ENCODE measurements around the gene CCL8. TPM values are rescaled to one million over a fixed set of nuclear protein-coding genes. Genes with fewer than 3 reads are reported as not detected.
A peak's percentile ranks its signal among the peaks of the same experiment; 100 is the strongest.

The CCL8 gene
- under 1 TPM in 2 of 4 donors, not detected in 2; 0.16 to 0.21 TPM for polyA plus RNA-seq (ENCODE audit: insufficient read length in 4 of 4)

DNA sequence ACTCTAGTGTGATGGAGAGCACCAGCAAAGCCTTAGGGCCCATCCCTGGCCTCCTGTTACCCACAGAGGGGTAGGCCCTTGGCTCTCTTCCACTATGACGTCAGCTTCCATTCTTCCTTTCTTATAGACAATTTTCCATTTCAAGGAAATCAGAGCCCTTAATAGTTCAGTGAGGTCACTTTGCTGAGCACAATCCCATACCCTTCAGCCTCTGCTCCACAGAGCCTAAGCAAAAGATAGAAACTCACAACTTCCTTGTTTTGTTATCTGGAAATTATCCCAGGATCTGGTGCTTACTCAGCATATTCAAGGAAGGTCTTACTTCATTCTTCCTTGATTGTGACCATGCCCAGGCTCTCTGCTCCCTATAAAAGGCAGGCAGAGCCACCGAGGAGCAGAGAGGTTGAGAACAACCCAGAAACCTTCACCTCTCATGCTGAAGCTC lies at the start of gene CCL8:
Gene CCL8, plus strand, starts transcription at position 397 of the 445 bp plus-strand sequence. CDS start 67 bp downstream, outside the sequence.
- DNase-seq (ENCODE audit: low read depth in 4 of 4, low spot score in 2 of 4) = no peak

DNA sequence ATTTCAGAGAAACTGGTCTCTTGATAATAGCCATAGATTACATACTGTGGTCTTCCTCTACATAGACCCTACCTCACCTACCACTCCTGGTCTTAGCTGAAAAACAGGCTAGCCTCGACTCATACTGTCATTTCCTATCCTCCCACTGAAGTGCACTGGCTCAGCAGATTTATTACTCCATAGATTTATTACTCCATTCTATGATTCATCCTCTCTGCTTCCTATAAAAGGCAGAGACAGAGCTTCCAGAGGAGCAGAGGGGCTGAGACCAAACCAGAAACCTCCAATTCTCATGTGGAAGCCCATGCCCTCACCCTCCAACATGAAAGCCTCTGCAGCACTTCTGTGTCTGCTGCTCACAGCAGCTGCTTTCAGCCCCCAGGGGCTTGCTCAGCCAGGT lies 49.3 kb upstream of the CCL8 start, which contains the start of gene CCL7:
Gene CCL7, plus strand, starts transcription at position 253 of the 400 bp plus-strand sequence. Its CDS starts 70 bp downstream, at position 323.
- no peak for DNase-seq (ENCODE audit: low read depth in 4 of 4, low spot score in 2 of 4)

DNA sequence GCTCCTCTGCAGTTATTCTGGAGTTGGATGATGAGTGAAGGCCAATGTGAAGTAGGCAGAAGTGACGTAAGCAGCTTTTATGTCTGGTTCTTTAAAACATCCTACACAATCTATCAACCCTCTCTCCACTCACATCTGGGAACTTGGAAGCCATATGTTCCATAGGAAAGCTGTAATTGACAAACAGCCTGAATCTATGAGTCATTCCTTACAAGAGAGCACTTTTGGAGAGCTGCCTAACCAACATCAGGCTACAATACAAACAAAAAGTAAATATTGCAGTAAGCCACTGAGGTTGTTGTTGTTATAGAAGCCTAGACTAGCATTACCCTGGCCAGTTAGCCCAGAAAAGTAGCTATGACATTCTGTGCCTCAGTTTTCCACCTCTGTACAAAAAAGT lies 43.4 kb upstream of the CCL8 start:
- no peak for DNase-seq (ENCODE audit: low read depth in 4 of 4, low spot score in 2 of 4)

DNA sequence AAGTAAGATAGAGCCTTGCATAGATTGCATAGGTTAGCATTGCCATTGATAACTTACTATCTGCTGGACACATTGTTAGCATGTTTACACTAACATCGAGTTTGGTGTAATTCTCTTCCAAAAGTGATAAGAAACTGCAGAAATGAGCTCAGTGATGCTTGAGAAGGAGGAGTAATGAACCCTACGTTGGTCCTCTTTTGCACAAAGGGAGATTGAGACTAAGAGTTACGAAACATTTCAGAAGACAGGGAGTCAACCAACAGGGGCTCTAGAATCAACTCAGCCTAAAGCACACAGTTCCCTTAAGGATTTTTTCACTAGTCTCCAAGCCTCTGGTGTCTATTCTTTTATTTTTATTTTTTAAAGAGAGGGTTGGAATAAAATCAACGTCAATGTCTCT lies 42.4 kb upstream of the CCL8 start:
- DNase-seq (ENCODE audit: low read depth in 4 of 4, low spot score in 2 of 4) = no peak

DNA sequence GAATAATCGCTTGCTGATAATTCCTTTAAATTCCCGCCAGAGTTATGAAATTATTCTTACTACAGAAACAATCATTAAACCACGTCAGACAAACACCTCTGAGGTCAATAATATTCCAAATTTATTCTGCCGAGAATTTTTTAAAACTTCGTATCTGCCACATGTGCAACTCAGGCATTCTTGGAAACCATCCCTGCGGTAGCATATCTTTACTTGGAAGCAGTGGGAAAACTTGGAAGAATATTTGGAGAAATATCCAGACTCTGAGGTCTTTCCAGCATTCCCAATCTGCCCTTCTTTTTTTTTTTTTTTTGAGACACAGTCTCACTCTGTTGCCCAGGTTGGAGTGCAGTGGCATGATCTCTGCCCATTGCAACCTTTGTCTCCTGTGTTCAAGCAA lies 35.7 kb upstream of the CCL8 start:
- DNase-seq (ENCODE audit: low read depth in 4 of 4, low spot score in 2 of 4) = no peak

DNA sequence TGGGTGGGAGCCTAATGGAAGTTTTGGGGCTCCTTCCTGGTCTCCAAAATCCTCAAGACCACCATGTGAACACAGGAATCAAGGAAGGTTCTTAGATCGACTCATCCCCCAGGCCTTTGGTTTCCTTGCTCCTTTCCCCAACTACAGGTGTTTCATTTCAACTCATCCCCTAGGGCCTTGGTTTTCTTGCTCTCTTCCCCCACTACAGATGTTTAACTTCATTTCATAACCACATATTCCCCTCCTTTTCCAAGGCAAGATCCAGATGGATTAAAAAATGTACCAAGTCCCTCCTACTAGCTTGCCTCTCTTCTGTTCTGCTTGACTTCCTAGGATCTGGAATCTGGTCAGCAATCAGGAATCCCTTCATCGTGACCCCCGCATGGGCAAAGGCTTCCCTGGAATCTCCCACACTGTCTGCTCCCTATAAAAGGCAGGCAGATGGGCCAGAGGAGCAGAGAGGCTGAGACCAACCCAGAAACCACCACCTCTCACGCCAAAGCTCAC lies 33.9 kb upstream of the CCL8 start, which contains the start of gene CCL11:
Gene CCL11, plus strand, starts transcription at position 457 of the 507 bp plus-strand sequence. CDS start 67 bp downstream, outside the sequence.
- peak in 3 of 4 donors; percentile 27 to 38 (median 35) for DNase-seq (ENCODE audit: low read depth in 4 of 4, low spot score in 2 of 4)

DNA sequence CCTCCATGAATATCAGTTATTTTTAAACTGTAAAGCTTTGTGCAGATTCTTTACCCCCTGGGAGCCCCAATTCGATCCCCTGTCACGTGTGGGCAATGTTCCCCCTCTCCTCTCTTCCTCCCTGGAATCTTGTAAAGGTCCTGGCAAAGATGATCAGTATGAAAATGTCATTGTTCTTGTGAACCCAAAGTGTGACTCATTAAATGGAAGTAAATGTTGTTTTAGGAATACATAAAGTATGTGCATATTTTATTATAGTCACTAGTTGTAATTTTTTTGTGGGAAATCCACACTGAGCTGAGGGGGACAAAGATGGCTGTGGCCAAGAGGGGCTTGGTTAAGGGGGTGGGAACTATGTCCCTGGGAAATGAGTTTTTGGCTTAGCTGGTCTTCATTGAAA lies 31.4 kb upstream of the CCL8 start:
- no peak for DNase-seq (ENCODE audit: low read depth in 4 of 4, low spot score in 2 of 4)

DNA sequence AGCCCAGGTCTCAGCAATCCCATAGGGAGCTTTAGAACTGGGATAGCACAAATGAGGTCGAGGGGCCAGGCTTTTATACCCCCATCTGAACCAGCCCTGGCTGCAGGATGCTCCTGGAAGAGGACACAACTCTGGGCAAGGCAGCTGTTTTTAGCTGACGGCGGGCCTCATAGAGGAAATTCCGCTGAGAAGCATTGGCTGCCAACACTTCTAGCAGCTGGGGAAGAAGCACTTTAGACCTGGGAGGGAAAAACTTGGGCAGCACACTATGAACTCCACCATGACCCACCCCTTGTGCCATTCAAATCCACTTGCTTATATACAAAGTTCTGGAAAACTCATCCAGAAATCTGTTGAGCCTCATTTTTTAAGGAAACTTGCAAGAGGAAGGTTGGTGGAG lies 28.6 kb upstream of the CCL8 start:
- no peak for DNase-seq (ENCODE audit: low read depth in 4 of 4, low spot score in 2 of 4)

DNA sequence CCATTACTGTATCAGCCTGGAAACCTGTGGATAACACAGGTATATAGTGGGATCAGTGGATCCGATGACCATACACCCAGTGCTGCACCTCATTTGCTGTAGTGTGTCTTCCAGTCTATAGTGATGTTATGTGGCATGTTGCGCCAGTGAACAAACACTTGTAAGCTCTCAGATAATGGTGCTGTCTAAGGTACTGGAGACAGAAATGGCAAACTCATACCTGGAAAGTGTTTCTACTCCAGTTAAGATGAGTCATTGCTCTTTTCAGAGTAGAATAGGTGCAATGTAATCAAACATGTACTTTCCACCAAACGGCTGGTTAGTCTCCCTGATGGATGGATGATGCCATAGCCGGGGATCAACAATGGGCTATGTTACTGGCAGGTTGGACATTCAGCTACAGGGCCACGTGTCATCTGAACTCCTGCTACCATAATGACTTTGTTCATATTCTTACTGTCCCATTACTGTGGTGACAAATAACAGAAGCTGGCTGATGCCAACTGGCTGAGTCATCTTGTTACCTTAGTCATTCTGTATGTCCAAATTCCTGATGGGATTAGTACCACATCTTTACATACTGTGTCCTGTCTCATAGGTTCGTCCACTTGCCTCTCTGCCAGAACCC lies 27.4 kb upstream of the CCL8 start:
- no peak for DNase-seq (ENCODE audit: low read depth in 4 of 4, low spot score in 2 of 4)

DNA sequence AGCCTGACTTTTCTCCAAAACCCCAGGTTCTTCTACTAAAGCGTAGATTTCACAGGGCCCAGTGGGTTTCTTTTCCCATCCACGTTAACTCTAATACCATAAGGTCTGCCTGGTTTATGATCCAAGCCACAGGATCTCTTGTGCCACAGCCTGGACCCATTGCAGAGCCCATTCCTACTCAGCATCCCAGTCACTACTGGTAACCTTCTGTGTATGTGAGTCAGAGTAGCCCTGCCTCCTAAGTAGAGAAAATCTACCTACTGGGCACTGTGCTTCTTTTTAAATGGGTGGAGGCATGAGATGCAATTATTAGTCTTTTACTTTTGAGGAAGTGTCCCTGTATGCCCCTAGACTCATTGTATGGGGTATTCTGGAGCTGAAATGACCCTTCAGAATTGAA lies 20.2 kb upstream of the CCL8 start:
- DNase-seq (ENCODE audit: low read depth in 4 of 4, low spot score in 2 of 4) = no peak

DNA sequence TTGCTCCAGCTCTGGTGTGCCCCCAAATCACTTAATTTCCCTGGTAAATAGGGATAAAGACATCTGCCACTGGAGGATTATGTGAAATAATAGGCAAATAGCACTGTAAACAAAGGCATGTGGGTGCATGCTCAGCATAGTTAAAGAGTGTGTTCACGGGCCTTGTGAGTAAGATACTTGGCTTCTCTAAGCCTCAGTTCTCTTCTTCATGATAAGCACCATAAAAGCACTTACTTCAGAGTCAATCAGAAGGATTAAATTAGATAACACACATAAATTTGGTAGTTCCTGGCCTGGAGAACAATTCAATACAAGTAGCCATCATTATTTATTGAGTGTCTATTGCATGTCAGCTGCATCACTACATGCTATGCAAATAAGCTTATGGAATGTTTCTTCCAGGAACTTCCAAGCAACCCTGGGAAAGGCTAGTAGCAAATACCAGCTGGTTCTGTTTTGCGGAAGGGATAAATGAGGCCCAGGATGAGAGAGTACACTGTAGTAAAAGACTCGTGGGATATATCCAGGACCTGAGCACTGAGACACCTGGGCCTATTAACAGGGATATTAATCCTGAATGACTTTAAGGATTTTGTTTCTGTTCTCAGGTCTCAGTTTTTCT lies 19.2 kb upstream of the CCL8 start:
- DNase-seq (ENCODE audit: low read depth in 4 of 4, low spot score in 2 of 4) = no peak

DNA sequence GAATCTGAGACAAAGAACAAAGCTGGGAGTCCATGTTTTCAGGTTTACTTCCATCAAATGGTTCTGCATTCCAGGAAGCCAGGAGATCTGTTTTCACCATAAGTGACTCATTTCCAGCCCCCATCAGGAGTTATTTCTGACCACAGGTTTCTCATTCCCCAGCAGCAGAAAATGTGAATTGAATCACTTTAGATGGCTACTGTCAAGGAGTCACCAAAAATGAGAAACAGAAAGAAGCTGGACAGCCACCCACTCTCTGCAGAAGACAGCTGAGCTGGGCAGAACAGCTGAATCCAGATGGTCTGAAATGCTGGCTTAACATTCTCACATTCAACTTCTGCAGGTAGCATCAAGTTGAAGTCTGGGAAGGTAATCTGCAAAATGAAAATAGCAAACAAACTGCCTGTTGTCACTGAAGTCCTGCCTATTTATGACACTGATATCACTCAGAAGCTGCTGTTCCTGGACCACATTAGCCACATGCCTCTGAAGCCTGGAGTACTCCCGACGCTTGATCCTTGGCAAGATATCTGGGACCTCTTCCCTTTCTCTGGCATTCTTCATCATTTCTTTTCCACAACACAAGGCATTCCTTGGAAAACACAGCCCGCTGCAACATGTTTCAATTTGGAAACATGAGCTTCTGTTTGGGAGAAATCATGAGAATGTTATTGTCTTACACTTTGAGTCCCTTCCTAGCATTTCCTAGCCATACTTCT lies 18.4 kb upstream of the CCL8 start:
- DNase-seq (ENCODE audit: low read depth in 4 of 4, low spot score in 2 of 4) = no peak

DNA sequence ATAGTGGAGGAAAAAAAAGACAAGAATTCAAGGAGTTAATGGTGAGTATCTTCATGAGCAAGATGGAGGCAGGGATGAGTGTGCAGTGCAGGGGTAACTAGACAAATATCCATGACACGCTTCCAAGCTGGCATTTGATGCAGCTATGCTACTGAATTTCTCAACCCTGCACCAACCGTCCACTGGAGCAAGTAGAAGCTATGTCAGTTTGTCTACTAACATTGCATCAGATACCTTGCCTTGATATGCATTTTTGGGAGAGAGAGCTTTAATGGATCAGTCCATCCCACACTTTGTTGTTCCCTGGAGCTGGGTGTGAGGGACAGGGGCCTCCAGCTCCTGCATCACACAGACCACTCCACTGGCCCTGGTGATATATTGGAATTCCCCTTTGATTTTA lies 17.2 kb upstream of the CCL8 start:
- DNase-seq (ENCODE audit: low read depth in 4 of 4, low spot score in 2 of 4) = no peak

DNA sequence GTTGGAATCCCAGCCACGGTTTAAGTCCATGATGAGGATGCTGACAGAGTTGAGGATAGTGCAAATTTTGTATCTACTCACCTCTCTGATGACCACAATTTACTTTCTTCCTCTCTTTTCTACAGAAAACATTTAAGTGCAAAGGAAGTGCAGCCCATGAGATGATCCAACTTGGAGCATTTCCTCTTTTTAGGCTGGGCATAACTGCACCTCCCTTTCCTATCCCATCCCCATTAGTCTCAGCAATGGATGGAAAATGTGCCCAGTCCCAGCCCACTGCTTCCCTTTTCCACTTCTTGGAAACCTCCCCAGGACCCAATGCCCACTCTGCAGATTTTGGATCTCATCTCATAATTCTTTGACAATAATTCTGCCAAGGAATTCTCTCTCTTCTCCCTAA lies 16.6 kb upstream of the CCL8 start:
- DNase-seq (ENCODE audit: low read depth in 4 of 4, low spot score in 2 of 4) = no peak

DNA sequence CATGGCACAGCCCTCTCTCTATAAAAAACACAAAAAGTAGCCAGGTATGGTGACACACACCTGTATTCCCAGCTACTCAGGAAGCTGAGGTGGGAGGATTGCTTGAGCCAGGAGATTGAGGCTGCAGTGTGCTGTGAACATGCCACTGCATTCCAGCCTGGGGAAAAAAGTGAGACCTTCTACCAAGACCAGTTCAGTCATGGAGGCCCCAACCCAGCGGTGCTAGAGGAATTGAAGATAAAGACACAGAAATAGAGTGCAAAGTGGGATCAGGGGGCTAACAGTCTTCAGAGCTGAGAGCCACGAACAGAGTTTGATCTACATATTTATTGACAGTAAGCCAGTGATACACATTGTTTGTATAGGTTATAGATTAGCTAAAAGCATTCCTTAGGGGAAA lies 15.6 kb upstream of the CCL8 start:
- DNase-seq (ENCODE audit: low read depth in 4 of 4, low spot score in 2 of 4) = no peak

DNA sequence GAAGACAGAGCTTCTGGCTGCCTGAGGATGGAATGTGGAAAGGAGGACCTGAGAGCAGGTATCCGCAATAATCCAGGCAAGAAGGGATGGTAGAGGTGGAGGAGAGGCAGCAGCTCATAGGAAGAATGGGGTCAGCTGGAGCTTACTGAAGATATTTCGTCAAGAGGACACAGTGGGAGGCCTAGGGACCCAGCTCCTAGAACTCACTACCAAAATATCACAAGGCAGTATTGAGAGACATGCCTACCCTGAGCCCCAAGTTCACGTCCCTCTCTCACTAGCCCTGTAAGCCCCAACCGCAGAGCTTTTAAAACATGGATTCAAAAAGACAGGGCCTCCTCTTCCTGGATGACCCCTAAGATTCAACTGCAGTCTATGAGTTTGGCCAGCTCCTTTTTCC lies 14.2 kb upstream of the CCL8 start:
- no peak for DNase-seq (ENCODE audit: low read depth in 4 of 4, low spot score in 2 of 4)

DNA sequence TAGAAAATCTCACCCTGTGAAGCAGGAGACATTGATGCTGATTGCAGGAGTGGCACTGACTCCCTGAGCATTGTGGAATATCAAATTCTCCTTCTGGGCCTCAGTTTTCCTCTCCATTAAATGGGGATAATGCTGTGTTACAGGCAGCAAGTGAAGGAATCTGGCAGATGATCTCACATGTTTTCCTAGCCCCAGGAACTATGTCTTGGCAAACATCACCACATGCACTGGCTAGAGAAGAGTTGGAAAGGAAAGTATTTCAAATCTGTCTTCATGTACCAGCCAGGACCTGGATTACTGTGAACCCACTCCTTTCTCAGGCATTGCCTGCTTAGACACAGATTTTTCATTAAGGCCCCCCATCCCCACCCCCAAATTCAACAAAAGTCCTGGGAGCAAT lies 13.6 kb upstream of the CCL8 start:
- DNase-seq (ENCODE audit: low read depth in 4 of 4, low spot score in 2 of 4) = no peak

DNA sequence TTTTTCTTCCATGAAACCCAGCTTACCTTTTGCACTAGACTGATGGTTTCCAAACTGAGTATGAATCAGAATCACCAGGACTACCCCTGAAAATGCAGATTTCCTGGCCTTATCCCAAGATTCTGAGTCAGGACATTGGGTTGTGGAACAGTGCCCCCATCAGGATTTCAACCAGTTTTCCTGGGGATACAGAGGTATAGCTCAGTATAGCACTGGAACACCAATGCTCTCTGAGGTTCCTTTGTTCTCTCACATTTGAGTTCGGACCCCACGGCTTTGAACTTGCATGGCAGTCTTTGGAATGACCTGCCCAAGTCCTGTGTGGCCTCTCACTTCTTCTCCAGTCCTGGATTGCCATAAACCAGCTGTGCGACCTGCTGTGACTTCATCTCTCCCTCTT lies 12.8 kb upstream of the CCL8 start:
- DNase-seq (ENCODE audit: low read depth in 4 of 4, low spot score in 2 of 4) = no peak

DNA sequence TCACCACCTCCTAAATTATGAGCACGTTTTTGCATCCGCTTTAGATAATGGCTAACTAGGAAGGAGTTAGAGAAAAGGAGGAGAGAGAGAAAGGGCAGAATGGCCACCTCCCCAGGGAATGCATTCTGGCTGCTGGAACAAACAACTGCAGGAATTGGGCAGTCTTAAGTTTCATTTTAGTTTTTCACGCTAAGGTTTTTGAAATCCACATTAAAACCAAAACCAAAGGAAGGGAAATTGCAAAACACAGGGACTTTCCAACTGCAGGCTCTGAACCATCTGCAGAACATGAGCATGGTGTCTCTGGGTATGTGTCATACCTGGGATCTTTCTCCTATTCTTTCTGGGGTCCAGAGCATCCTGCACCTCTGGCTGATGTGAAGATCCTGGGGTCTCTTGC lies 12.1 kb upstream of the CCL8 start:
- no peak for DNase-seq (ENCODE audit: low read depth in 4 of 4, low spot score in 2 of 4)

DNA sequence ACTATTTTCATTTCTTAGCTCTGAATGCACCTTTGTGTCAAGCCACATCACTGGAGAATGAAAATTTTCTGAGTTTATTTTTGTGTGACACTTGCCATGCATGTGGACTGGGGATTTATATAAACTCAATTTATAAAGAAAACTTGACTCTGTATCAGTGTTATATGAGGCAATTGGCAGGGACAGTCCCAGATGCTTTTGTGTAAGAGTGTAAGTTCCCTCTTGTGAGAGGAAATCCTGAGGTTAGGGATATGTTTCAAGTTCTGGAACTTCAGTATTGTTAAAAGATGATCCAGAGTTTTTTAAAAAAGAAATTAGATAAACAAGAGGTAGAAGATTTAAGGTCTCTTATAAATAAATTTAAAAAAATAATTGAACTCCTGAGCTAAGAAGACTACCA lies 10.9 kb upstream of the CCL8 start:
- no peak for DNase-seq (ENCODE audit: low read depth in 4 of 4, low spot score in 2 of 4)

DNA sequence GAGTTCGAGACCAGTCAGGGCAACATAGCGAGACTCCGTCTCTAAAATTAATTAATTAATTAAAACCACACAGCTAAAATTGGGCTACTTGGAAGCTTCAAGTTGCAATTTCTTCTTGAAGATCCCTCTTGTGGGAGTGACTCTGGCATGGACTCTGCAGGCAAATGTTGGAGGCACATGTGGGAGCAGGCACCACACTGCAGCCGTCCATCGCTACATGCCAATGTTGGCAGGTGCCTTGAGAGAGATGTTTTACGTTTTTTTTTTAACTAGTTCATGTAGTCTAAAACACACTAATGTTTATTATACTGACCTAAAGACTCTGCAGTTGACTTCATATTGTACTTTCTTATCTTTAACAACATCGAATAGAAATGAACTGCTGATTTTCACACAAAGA lies 7.9 kb upstream of the CCL8 start:
- DNase-seq (ENCODE audit: low read depth in 4 of 4, low spot score in 2 of 4) = no peak

Data from left renal cortex interstitium (tissue), 4 donors.